Breast epithelium (tissue), 4 donors: Measurements from ENCODE around the gene TMEM178B. TPM values are rescaled to one million over a fixed set of nuclear protein-coding genes. Genes with fewer than 3 reads are reported as not detected.

Experiments
- DNase-seq, 2 donors: peaks; one replicate each; pipeline ENCODE4 v3.0.0-alpha.2; 2019; ENCODE audit warnings: low spot score in 2 of 2
- H3K27ac ChIP-seq, 2 donors: fragments of 200-600 bp; sonication (generic) in 1 of 2; one replicate each; pipeline ENCODE4 v1.5.1; 2016 to 2019; ENCODE audit warnings: mild to moderate bottlenecking in 1 of 2
- H3K27me3 ChIP-seq, 2 donors: fragments of 200-600 bp; sonication (generic) in 1 of 2; one replicate each; pipeline versions ENCODE4 v1.5.1 to v1.6.0; 2017 to 2019; ENCODE audit warnings: control low read depth in 1 of 2, mild to moderate bottlenecking in 1 of 2
- H3K36me3 ChIP-seq: fragments of 200-600 bp; one replicate; pipeline ENCODE4 v1.5.1; 2019
- H3K4me1 ChIP-seq, 2 donors: fragments of 200-600 bp; sonication (generic); one replicate each; pipeline ENCODE4 v1.5.1; 2016 to 2019; ENCODE audit warnings: control low read depth in 1 of 2
- H3K4me3 ChIP-seq, 3 donors: fragments of 200-600 bp; sonication (generic); 1 replicate in 2 of 3; 2 replicates in 1 of 3; pipeline ENCODE4 v1.5.1; 2016 to 2019; ENCODE audit warnings: mild to moderate bottlenecking in 3 of 3, moderate library complexity in 2 of 3
- H3K9me3 ChIP-seq, 2 donors: fragments of 200-600 bp; sonication (generic) in 1 of 2; one replicate each; pipeline ENCODE4 v1.5.1; 2016 to 2019; ENCODE audit warnings: control low read depth in 1 of 2
- CTCF ChIP-seq, 3 donors: fragments of 450-650 bp; IDR thresholded peaks; one replicate each; pipeline ENCODE4 v1.5.1; 2016 to 2017; ENCODE audit warnings: antibody characterized with exemption in 3 of 3, mild to moderate bottlenecking in 3 of 3, moderate library complexity in 3 of 3
- POLR2A ChIP-seq: fragments of 450-650 bp; IDR thresholded peaks from one replicate; pipeline ENCODE4 v1.6.1; 2016; ENCODE audit warnings: antibody characterized with exemption, mild to moderate bottlenecking, moderate library complexity
- POLR2AphosphoS5 ChIP-seq, 3 donors: sonication (generic); formaldehyde crosslinking; IDR thresholded peaks; one replicate each; pipeline ENCODE4 v1.6.1; 2017; ENCODE audit warnings: antibody characterized with exemption in 3 of 3
- intact Hi-C: fragments of 100-400 bp; cut with DNase I; formaldehyde crosslinking; loops from one replicate; pipeline ENCODE4 v1.15.1; 2023; ENCODE audit warnings: low total_unique reads
- total RNA-seq, 3 donors: library from RNA; depleted of rRNA; stranded (reverse); fragments of >200 nt; gene quantifications; one replicate each; pipeline ENCODE4 v1.1.0, GENCODE V29; 2016

Gene TMEM178B
- total RNA-seq, 3 donors from 2014 or later: 0.33 to 0.88 (median 0.64) TPM

GRCh38 chr7:141522657-141523342 lies 448.9 kb downstream of the TMEM178B start:
- Histone ChIP-seq H3K27me3 (no peaks in the 10 kb centered on the region), H3K4me1 (no peaks in the 10 kb centered on the region), H3K4me3 (no peak overlapping the region), H3K9me3 (no peaks in the 10 kb centered on the region), H3K36me3 (no peaks in the 10 kb centered on the region), H3K27ac (no peak overlapping the region)
- DNase-seq: no peak
- intact Hi-C loops: no loop called here
- no peak for TF ChIP-seq POLR2AphosphoS5 (IDR thresholded peaks at IDR 0.05)
- TF ChIP-seq CTCF (IDR thresholded peaks at IDR 0.05): no peak
- TF ChIP-seq POLR2A: no peak

GRCh38 chr7:141525973-141526514 lies 452.2 kb downstream of the TMEM178B start:
- Histone ChIP-seq H3K36me3 (no peaks in the 10 kb centered on the region), H3K27me3 (no peaks in the 10 kb centered on the region), H3K27ac (no peak overlapping the region), H3K4me3 (no peak overlapping the region), H3K4me1 (no peaks in the 10 kb centered on the region), H3K9me3 (no peaks in the 10 kb centered on the region)
- intact Hi-C loops: no loop called here
- TF ChIP-seq POLR2A: no peak
- DNase-seq: no peak

GRCh38 chr7:141527076-141527475 lies 453.2 kb downstream of the TMEM178B start:
- no peaks in the 10 kb centered on the region for H3K27me3 ChIP-seq
- no peaks in the 10 kb centered on the region for H3K36me3 ChIP-seq
- TF ChIP-seq POLR2AphosphoS5 (IDR thresholded peaks at IDR 0.05): no peak
- no peak for TF ChIP-seq CTCF (IDR thresholded peaks at IDR 0.05)
- TF ChIP-seq POLR2A: no peak
- no peak overlapping the region for H3K4me3 ChIP-seq
- no peak for DNase-seq
- no peaks in the 10 kb centered on the region for H3K4me1 ChIP-seq
- no peaks in the 10 kb centered on the region for H3K9me3 ChIP-seq
- intact Hi-C loops: no loop called here
- no peak overlapping the region for H3K27ac ChIP-seq

DNA sequence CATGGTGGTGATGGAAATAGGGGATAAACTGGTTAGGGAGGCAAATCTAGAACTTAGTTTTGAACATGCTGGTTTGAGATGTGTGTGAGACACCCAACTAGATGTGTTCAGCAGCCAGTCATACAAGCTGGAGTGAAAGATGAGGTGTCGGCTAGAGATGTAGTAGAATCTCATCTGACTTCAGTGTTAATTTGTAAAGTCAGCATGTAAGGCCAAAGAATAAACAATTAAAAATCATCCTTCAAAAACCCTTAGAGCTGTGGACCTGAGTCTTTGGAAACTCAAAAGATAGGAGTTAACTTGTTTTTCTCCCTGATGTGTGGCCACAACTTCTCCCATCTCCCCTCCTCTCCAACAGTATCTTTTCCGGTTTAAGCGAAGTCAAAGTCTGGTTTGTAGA lies 454.5 kb downstream of the TMEM178B start:
- TF ChIP-seq CTCF (IDR thresholded peaks at IDR 0.05): no peak
- TF ChIP-seq POLR2A: no peak
- no peak for TF ChIP-seq POLR2AphosphoS5 (IDR thresholded peaks at IDR 0.05)

More for the DNA sequence above, 454.5 kb downstream of the TMEM178B start:
- Histone ChIP-seq H3K4me1 (no peaks in the 10 kb centered on the region), H3K36me3 (no peaks in the 10 kb centered on the region), H3K9me3 (no peaks in the 10 kb centered on the region), H3K27me3 (no peaks in the 10 kb centered on the region), H3K4me3 (no peak overlapping the region), H3K27ac (no peak overlapping the region)
- DNase-seq: no peak
- intact Hi-C loops: no loop called here

Other genes starting within 250 kb of the TMEM178B start
- gene BRAF, start 149.1 kb upstream of the TMEM178B start, total RNA-seq: 100 to 1,000 TPM in 1 of 3 donors, 10 to 100 TPM in 2; 42.1 to 106 (median 64.9) TPM
- gene MRPS33, start 59.1 kb upstream of the TMEM178B start, total RNA-seq: 10 to 100 TPM; 17.4 to 23.4 (median 21.8) TPM